NCI-H146 treated with DMSO at 0.1 percent for 48 hours (cell line): ENCODE results near the gene ULBP3.
"Not testable (repeated sequence)": the region's sequence is repeated elsewhere in the genome, so short reads cannot be mapped to it uniquely, and the experiment has no call there.

Experiments
- DNase-seq: peaks from one replicate; lab custom pipeline; 2025; ENCODE audit not compliant: unreplicated experiment; lab: John Stamatoyannopoulos, UW

ULBP3 gene

GRCh38 chr6:150017186-150017521 is 51.8 kb downstream of the ULBP3 start:
- DNase-seq: not testable (repeated sequence)

- peak; percentile 79 for DNase-seq
Observed at GRCh38 chr6:150016324-150017185, 52.4 kb downstream of the ULBP3 start.

- DNase-seq: not testable (repeated sequence)
Observed at GRCh38 chr6:150015281-150016001, 53.5 kb downstream of the ULBP3 start.

GRCh38 chr6:150014623-150015280 is 54.2 kb downstream of the ULBP3 start:
- not testable (repeated sequence) for DNase-seq

- DNase-seq: not testable (repeated sequence)
Observed at GRCh38 chr6:150013785-150014622, 54.9 kb downstream of the ULBP3 start.

- DNase-seq: not testable (repeated sequence)
Observed at GRCh38 chr6:150012846-150013784, 55.8 kb downstream of the ULBP3 start.
